ENCODE results near the gene USP17L22.
"Not testable (repeated sequence)": the region's sequence is repeated elsewhere in the genome, so short reads cannot be mapped to it uniquely, and the experiment has no call there.

GRCh38 chr4:9219852-9220251, 47.6 kb upstream of the USP17L22 start, which contains the start of gene USP17L12:
- TF ChIP-seq CTCF (conservative IDR thresholded peaks at IDR 0.05; ENCODE audit: low read depth, low read length); EZH2 (IDR thresholded peaks at IDR 0.05; ENCODE audit: borderline replicate concordance, low read depth, low read length, poor library complexity, severe bottlenecking): not testable (repeated sequence)

All from A673 (cell line).